ENCODE data around the gene C1orf74. TPM values are rescaled to one million over a fixed set of nuclear protein-coding genes. Genes with fewer than 3 reads are reported as not detected.
A peak's percentile ranks its signal among the peaks of the same experiment; 100 is the strongest.

Gene C1orf74
- total RNA-seq, 6 experiments from 2014 or later: 1.8 to 2.7 (median 2.4) TPM

DNA sequence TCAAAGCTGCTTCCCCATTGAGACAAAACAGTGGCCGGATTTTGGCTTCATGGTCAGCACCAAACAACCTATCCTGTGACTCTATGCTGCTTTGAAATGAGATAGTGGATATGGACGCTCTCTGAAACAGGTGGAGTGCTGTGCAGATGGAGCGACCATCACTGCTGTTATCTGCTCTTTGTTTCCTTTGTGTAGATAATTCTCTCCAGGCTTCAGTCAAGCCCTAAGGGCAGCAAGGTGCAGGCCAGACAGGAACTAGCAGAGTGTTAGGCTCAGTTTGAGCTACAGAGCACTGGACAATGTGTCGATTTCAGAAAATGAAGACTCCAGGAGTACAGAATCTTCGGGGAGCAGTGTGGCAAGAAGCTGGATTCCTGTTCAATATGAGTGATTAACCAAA is 26.4 kb upstream of the C1orf74 start:
- H3K27me3 Mint-ChIP-seq (ENCODE audit: insufficient read depth): no peaks in the 10 kb centered on the region
- H3K36me3 Mint-ChIP-seq (ENCODE audit: low read depth): 0 out of 2 replicates have a peak, but pooled peaks cover 4% of the 10 kb centered on the region
- H3K4me3 Mint-ChIP-seq: no peak overlapping the region
- no peak for DNase-seq
- no peak overlapping the region for H3K27ac Mint-ChIP-seq
- TF ChIP-seq, protein P1, sequence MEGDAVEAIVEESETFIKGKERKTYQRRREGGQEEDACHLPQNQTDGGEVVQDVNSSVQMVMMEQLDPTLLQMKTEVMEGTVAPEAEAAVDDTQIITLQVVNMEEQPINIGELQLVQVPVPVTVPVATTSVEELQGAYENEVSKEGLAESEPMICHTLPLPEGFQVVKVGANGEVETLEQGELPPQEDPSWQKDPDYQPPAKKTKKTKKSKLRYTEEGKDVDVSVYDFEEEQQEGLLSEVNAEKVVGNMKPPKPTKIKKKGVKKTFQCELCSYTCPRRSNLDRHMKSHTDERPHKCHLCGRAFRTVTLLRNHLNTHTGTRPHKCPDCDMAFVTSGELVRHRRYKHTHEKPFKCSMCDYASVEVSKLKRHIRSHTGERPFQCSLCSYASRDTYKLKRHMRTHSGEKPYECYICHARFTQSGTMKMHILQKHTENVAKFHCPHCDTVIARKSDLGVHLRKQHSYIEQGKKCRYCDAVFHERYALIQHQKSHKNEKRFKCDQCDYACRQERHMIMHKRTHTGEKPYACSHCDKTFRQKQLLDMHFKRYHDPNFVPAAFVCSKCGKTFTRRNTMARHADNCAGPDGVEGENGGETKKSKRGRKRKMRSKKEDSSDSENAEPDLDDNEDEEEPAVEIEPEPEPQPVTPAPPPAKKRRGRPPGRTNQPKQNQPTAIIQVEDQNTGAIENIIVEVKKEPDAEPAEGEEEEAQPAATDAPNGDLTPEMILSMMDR (IDR thresholded peaks at IDR 0.05): no peak
- peaks cover 27% of the 10 kb centered on the region for H3K4me1 Mint-ChIP-seq (ENCODE audit: low read depth)
- H3K9me3 Mint-ChIP-seq: no peaks in the 10 kb centered on the region

DNA sequence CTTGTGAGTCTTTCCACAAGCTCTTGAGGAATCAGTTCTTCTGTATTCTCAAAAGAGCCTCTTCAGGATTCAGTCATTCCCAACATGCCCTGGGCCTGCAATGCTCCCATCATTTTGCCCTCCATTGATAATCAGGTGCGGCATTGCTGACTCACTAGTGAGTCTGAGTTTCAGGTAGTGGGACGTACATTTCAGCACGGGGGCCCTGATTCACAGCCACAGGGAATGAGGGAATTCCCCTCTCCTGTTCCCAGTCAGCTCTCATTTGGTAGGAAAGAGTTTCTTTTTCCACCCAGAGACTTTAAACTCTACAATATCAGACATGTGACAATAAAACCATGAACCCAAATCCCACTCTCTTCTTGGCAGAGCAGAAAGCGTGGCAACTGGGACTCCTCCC is 25.3 kb upstream of the C1orf74 start:
- H3K27me3 Mint-ChIP-seq (ENCODE audit: insufficient read depth): peaks cover 2% of the 10 kb centered on the region; the same call in 1 of the 2 replicates
- no peak overlapping the region for H3K4me3 Mint-ChIP-seq
- no peak overlapping the region for H3K27ac Mint-ChIP-seq
- peaks cover 27% of the 10 kb centered on the region for H3K4me1 Mint-ChIP-seq (ENCODE audit: low read depth)
- TF ChIP-seq, protein P1 (IDR thresholded peaks at IDR 0.05): no peak
- no peak for DNase-seq
- no peaks in the 10 kb centered on the region for H3K9me3 Mint-ChIP-seq
- H3K36me3 Mint-ChIP-seq (ENCODE audit: low read depth): 0 out of 2 replicates have a peak, but pooled peaks cover 4% of the 10 kb centered on the region

DNA sequence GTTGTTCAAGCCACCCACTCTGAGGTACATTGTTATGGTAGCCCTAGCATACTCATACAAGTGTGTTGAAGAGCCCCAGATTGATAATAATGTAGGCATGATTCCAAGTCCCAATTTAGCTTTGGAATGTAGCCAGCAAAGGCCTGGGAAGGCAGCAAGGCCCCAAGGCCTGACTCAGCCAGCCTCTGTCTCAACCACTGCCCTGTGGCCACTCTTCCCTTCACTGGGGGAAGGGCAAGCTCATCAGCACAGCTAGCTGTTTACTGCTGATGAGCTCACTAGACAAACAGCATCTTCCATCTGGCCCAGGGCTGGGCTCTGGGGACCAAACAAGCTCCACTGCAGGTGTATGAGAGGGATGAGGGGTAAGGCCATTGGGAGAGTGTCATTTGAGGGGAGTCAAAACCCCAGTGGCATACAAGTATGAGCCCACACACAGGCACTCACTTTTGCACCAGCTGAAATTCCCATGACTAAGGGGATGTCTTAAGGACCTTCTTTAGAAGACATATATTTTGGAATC is 23.8 kb upstream of the C1orf74 start:
- H3K9me3 Mint-ChIP-seq: no peaks in the 10 kb centered on the region

DNA sequence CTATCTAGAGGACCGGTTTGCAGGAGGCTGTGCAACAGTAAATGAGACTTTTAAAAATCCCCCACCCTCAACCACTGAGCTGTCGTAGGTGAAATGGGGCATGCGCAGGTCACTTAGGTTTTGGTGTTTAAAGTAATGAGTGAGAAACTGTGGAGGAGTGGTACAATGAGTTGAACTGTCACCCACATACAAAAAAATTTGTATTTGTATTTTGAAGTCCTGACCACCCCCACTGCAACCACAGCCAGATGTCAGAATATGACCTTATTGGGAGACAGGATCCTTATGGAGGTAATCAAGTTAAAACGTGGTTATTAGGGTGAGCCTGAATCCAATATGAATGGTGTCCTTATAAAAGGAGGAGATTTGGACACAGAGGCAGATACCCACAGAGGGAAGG is 23.1 kb upstream of the C1orf74 start:
- peaks cover 29% of the 10 kb centered on the region for H3K4me1 Mint-ChIP-seq (ENCODE audit: low read depth)
- no peaks in the 10 kb centered on the region for H3K9me3 Mint-ChIP-seq

More for the DNA sequence above, 23.8 kb upstream of the C1orf74 start:
- TF ChIP-seq, protein P1 (IDR thresholded peaks at IDR 0.05): no peak
- Mint-ChIP-seq H3K27ac (peak overlapping the region; percentile 54), H3K4me1 (ENCODE audit: low read depth) (peaks cover 27% of the 10 kb centered on the region), H3K27me3 (ENCODE audit: insufficient read depth) (peaks cover 2% of the 10 kb centered on the region; the same call in 1 of the 2 replicates), H3K36me3 (ENCODE audit: low read depth) (no peaks in the 10 kb centered on the region), H3K4me3 (no peak overlapping the region; the same call in 1 of the 2 replicates)
- DNase-seq: peak; percentile 98

DNA sequence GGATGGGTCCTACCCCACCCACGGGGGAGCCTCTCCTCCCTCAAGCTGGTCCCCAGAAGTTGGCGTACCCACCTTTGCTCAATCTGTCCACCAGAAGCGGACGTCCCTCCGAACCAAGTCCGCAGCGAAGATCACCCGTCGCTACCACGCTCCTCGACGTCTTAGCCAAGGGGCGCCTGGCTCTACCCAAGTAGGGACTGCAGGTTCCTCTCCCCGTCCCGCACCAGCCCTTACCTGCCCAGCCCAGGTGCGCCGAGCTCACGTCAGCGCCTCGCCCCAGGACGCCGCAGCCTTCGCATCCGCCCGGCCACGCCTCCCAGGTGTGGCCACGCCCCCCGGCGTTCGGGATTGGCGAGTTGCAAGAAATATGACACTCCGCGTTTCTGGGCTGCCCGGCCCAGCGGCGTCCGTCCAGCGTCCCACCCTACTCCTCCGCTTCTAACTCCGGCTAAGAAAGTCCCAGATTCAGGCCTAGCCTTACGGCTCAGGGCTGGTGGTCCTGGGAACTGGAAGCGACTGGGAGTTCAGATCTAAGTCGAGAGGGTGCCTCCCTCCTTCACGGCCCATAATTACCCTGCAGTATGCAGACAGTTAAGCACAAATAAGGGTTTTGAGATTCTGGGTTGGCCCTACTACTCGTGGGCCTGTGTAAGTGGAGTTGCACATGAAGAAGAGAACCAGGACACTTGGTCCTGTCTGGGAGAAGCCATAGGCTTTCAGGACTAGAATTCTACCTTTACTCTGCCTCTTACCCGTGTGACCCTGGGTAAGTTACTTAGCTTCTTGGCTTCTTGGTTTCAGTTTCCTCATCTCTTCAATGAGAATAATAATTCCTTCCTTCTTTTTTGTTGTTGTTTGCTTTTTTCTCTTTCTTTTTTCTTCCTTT is 21.8 kb upstream of the C1orf74 start, which contains the start of gene IRF6:
TSS of gene IRF6 (minus strand) at position 268 of the 886 bp plus-strand sequence. CDS start 4,729 bp downstream, outside the sequence.
- peaks cover 43% of the 10 kb centered on the region for H3K4me1 Mint-ChIP-seq (ENCODE audit: low read depth)
- H3K27ac Mint-ChIP-seq: peak within 1 kb of the TSS; percentile 82; the same call in 1 of the 2 replicates
- TF ChIP-seq, protein P1 (IDR thresholded peaks at IDR 0.05): no peak
- H3K4me3 Mint-ChIP-seq: peak within 1 kb of the TSS; percentile 81; the same call in 1 of the 2 replicates
- H3K27me3 Mint-ChIP-seq (ENCODE audit: insufficient read depth): peaks cover 2% of the 10 kb centered on the region; the same call in 1 of the 2 replicates
- H3K9me3 Mint-ChIP-seq: no peaks in the 10 kb centered on the region
- DNase-seq: peak; percentile 51
- no peaks in the 10 kb centered on the region for H3K36me3 Mint-ChIP-seq (ENCODE audit: low read depth)

More for the DNA sequence above, 23.1 kb upstream of the C1orf74 start:
- Mint-ChIP-seq H3K27ac (peak overlapping the region; percentile 8; the same call in 1 of the 2 replicates), H3K4me3 (no peak overlapping the region), H3K27me3 (ENCODE audit: insufficient read depth) (peaks cover 2% of the 10 kb centered on the region; the same call in 1 of the 2 replicates), H3K36me3 (ENCODE audit: low read depth) (no peaks in the 10 kb centered on the region)
- DNase-seq: no peak
- TF ChIP-seq, protein P1 (IDR thresholded peaks at IDR 0.05): no peak

All from HFFc6 (cell line).